ENCODE results near the gene OTUD1. TPM values are rescaled to one million over a fixed set of nuclear protein-coding genes. Genes with fewer than 3 reads are reported as not detected.

The OTUD1 gene
- total and polyA plus RNA-seq, 2 donors (not counting 1 experiment from before 2014, with no cell fraction given) = 69.0 to 92.8 TPM

DNA sequence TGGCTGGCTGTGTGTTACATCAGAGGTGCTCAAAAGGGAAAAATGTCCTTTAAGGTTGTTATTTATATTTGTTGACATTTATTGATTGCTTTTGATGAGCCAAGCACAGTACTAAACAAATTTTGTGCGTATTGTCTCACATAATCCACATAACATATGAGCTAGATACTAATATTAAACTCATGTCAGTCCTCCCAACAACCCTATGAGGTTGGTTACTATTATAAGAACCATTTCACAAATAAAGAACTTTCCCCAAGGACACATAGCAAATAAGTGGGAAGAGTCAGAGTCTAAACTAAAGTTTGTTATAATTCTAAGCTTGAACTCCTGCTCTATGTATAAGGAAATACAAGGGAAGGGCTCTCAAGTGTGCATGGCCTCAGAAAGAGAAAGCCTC is 35.6 kb upstream of the OTUD1 start:
- no peaks in the 10 kb centered on the region for H3K27me3 ChIP-seq (replicated peaks in 1 of 4; ENCODE audit: control extremely low read depth in 1 of 4, control insufficient read depth in 3 of 4, insufficient read depth in 4 of 4, low read length in 3 of 4)
- no peaks in the 10 kb centered on the region for H3K9me3 ChIP-seq (ENCODE audit: control extremely low read depth in 1 of 3, control insufficient read depth in 2 of 3, insufficient read depth in 1 of 3, low read length in 2 of 3)
- H3K27ac Mint-ChIP-seq = no peak overlapping the region
- H4K20me1 ChIP-seq (ENCODE audit: control insufficient read depth, insufficient read depth, low read length, poor library complexity, severe bottlenecking) = no peaks in the 10 kb centered on the region
- no peaks in the 10 kb centered on the region for H3K4me1 Mint-ChIP-seq
- H3K4me2 ChIP-seq (replicated peaks; ENCODE audit: low read depth, low read length, poor library complexity, severe bottlenecking) = no peak overlapping the region
- WGBS (ENCODE audit: insufficient coverage) = no CpG with 5 or more reads among the region's 1 CpG
- no peak overlapping the region for H3K4me3 ChIP-seq (ENCODE audit: control extremely low read depth in 1 of 5, extremely low read depth in 1 of 5, insufficient read depth in 1 of 5, low read depth in 2 of 5, low read length in 4 of 5)
- H3K9me3 Mint-ChIP-seq (ENCODE audit: insufficient read depth) = no peaks in the 10 kb centered on the region
- no peaks in the 10 kb centered on the region for H3K4me1 ChIP-seq (ENCODE audit: control insufficient read depth in 2 of 2, insufficient read depth in 2 of 2, low read length in 2 of 2)
- no peaks in the 10 kb centered on the region for H3K79me2 ChIP-seq (ENCODE audit: control insufficient read depth, insufficient read depth, low read length)
- H3K36me3 ChIP-seq (replicated peaks in 1 of 2; ENCODE audit: control extremely low read depth in 1 of 2, control insufficient read depth in 1 of 2, extremely low read depth in 1 of 2, insufficient read depth in 2 of 2, low read length in 1 of 2) = no peaks in the 10 kb centered on the region
- no peak overlapping the region for H3K4me3 Mint-ChIP-seq
- H3K9ac ChIP-seq (ENCODE audit: low read length) = no peak overlapping the region
- ChIA-PET CTCF (no interaction called here), POLR2A (no interaction called here)
- H3K27ac ChIP-seq (ENCODE audit: low read length in 2 of 2) = no peak overlapping the region
- ATAC-seq (ENCODE audit: low read depth) = no peak
- H3K27me3 Mint-ChIP-seq = no peaks in the 10 kb centered on the region
- no peak overlapping the region for H2AFZ ChIP-seq (ENCODE audit: insufficient read depth, low read depth, low read length, poor library complexity, severe bottlenecking)
- DNase-seq = no peak
- intact Hi-C loops (cut with micrococcal nuclease) = no loop called here
- TF ChIP-seq EZH2 (IDR thresholded peaks at IDR 0.05; ENCODE audit: borderline replicate concordance, insufficient read depth, low read depth, low read length, poor library complexity, severe bottlenecking) = no peak
- TF ChIP-seq, protein P1, sequence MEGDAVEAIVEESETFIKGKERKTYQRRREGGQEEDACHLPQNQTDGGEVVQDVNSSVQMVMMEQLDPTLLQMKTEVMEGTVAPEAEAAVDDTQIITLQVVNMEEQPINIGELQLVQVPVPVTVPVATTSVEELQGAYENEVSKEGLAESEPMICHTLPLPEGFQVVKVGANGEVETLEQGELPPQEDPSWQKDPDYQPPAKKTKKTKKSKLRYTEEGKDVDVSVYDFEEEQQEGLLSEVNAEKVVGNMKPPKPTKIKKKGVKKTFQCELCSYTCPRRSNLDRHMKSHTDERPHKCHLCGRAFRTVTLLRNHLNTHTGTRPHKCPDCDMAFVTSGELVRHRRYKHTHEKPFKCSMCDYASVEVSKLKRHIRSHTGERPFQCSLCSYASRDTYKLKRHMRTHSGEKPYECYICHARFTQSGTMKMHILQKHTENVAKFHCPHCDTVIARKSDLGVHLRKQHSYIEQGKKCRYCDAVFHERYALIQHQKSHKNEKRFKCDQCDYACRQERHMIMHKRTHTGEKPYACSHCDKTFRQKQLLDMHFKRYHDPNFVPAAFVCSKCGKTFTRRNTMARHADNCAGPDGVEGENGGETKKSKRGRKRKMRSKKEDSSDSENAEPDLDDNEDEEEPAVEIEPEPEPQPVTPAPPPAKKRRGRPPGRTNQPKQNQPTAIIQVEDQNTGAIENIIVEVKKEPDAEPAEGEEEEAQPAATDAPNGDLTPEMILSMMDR (IDR thresholded peaks at IDR 0.05) = no peak

- H3K9me3 ChIP-seq (ENCODE audit: control extremely low read depth in 1 of 3, control insufficient read depth in 2 of 3, insufficient read depth in 1 of 3, low read length in 2 of 3) = no peaks in the 10 kb centered on the region
- no peaks in the 10 kb centered on the region for H3K36me3 ChIP-seq (replicated peaks in 1 of 2; ENCODE audit: control extremely low read depth in 1 of 2, control insufficient read depth in 1 of 2, extremely low read depth in 1 of 2, insufficient read depth in 2 of 2, low read length in 1 of 2)
- H3K4me3 ChIP-seq (ENCODE audit: control extremely low read depth in 1 of 5, extremely low read depth in 1 of 5, insufficient read depth in 1 of 5, low read depth in 2 of 5, low read length in 4 of 5) = no peak overlapping the region
- no peak overlapping the region for H3K27ac ChIP-seq (ENCODE audit: low read length in 2 of 2)
- Mint-ChIP-seq H3K4me3 (no peak overlapping the region), H3K4me1 (no peaks in the 10 kb centered on the region), H3K27ac (no peak overlapping the region), H3K9me3 (ENCODE audit: insufficient read depth) (no peaks in the 10 kb centered on the region), H3K27me3 (no peaks in the 10 kb centered on the region)
- H3K79me2 ChIP-seq (ENCODE audit: control insufficient read depth, insufficient read depth, low read length) = no peaks in the 10 kb centered on the region
- 100% methylated on average over 1 of the region's 3 CpGs for WGBS (ENCODE audit: insufficient coverage)
- no peaks in the 10 kb centered on the region for H3K27me3 ChIP-seq (replicated peaks in 1 of 4; ENCODE audit: control extremely low read depth in 1 of 4, control insufficient read depth in 3 of 4, insufficient read depth in 4 of 4, low read length in 3 of 4)
- no peaks in the 10 kb centered on the region for H3K4me1 ChIP-seq (ENCODE audit: control insufficient read depth in 2 of 2, insufficient read depth in 2 of 2, low read length in 2 of 2)
- H4K20me1 ChIP-seq (ENCODE audit: control insufficient read depth, insufficient read depth, low read length, poor library complexity, severe bottlenecking) = no peaks in the 10 kb centered on the region
- no peak for DNase-seq
- TF ChIP-seq, protein P1 (IDR thresholded peaks at IDR 0.05) = no peak
- TF ChIP-seq EZH2 (IDR thresholded peaks at IDR 0.05; ENCODE audit: borderline replicate concordance, insufficient read depth, low read depth, low read length, poor library complexity, severe bottlenecking) = no peak
- no peak for ATAC-seq (ENCODE audit: low read depth)
- CTCF ChIA-PET = interaction anchor here (1.1 kb wide), 1 partner anchor 89 kb away, joined by 3 read pairs; no protein-coding TSS in a partner anchor
- no peak overlapping the region for H2AFZ ChIP-seq (ENCODE audit: insufficient read depth, low read depth, low read length, poor library complexity, severe bottlenecking)
- H3K4me2 ChIP-seq (replicated peaks; ENCODE audit: low read depth, low read length, poor library complexity, severe bottlenecking) = no peak overlapping the region
- H3K9ac ChIP-seq (ENCODE audit: low read length) = no peak overlapping the region
- POLR2A ChIA-PET = no interaction called here
- intact Hi-C loops (cut with micrococcal nuclease) = no loop called here
Observed at GRCh38 chr10:23403719-23404118, 35.2 kb upstream of the OTUD1 start.
